Stimulated activated CD4-positive, alpha-beta T cell treated with anti-CD3 and anti-CD28 coated beads, Interleukin-12 subunit alpha, Interleukin-12 subunit beta, amount 100 ng/mL, for 48 hours (primary cell): ENCODE measurements around the gene DIP2A.
A peak's percentile ranks its signal among the peaks of the same experiment; 100 is the strongest.

ENCODE experiments used
- DNase-seq, 3 donors: peaks; one replicate each; pipeline ENCODE4 v3.0.0-alpha.2; 2020; ENCODE audit warnings: low read depth in 2 of 3, low spot score in 1 of 3

DIP2A gene

GRCh38 chr21:46458315-46459023, at the start of gene DIP2A:
Gene DIP2A, plus strand, starts transcription at chr21:46458891. Its CDS starts 241 bp downstream, at chr21:46459132.
- DNase-seq: peak; percentile 84 to 89 (median 88)

GRCh38 chr21:46409641-46410406, 48.9 kb upstream of the DIP2A start:
- no peak for DNase-seq

- DNase-seq: no peak
Measured at GRCh38 chr21:46410516-46410915, 48.2 kb upstream of the DIP2A start.

- no peak for DNase-seq
Measured at GRCh38 chr21:46411236-46411635, 47.5 kb upstream of the DIP2A start.

- DNase-seq: no peak
Measured at GRCh38 chr21:46411691-46412090, 47.0 kb upstream of the DIP2A start.

GRCh38 chr21:46412521-46413364, 45.9 kb upstream of the DIP2A start:
- DNase-seq: no peak

GRCh38 chr21:46413365-46413696, 45.4 kb upstream of the DIP2A start:
- no peak for DNase-seq

- no peak for DNase-seq
Measured at GRCh38 chr21:46414965-46415275, 43.8 kb upstream of the DIP2A start.

GRCh38 chr21:46416551-46416950, 42.1 kb upstream of the DIP2A start:
- no peak for DNase-seq

GRCh38 chr21:46418265-46418946, 40.3 kb upstream of the DIP2A start:
- DNase-seq: no peak

- DNase-seq: no peak
Measured at GRCh38 chr21:46420241-46421190, 38.2 kb upstream of the DIP2A start.

- DNase-seq: no peak
Measured at GRCh38 chr21:46421191-46421750, 37.4 kb upstream of the DIP2A start.

- no peak for DNase-seq
Measured at GRCh38 chr21:46421756-46422555, 36.7 kb upstream of the DIP2A start.

- no peak for DNase-seq
Measured at GRCh38 chr21:46422636-46423241, 36.0 kb upstream of the DIP2A start.

- DNase-seq: no peak
Measured at GRCh38 chr21:46423546-46424038, 35.1 kb upstream of the DIP2A start.

- DNase-seq: no peak
Measured at GRCh38 chr21:46424039-46424591, 34.6 kb upstream of the DIP2A start.

- no peak for DNase-seq
Measured at GRCh38 chr21:46424621-46425020, 34.1 kb upstream of the DIP2A start.

- DNase-seq: no peak
Measured at GRCh38 chr21:46425041-46425440, 33.6 kb upstream of the DIP2A start.
